Stimulated activated naive B cell treated with anti-CD40 and anti-IgM and Interleukin-4, amounts not matched to agents 10 μg/mL and 1 μg/mL and 100 μg/mL, for 72 hours (primary cell): Measurements from ENCODE around the gene QTRT2.
A peak's percentile ranks its signal among the peaks of the same experiment; 100 is the strongest.

Source experiments
- ATAC-seq, 2 donors: fragments of 150-1000 bp; cut with Tn5 transposase; replicated peaks; 2 replicates each; pipeline ENCODE4 v1.10.0; 2021; ENCODE audit warnings: moderate library complexity in 1 of 2
- DNase-seq: peaks from one replicate; pipeline ENCODE4 v3.0.0; 2021
- H3K27ac Mint-ChIP-seq: one replicate; pipeline ENCODE4 v1.8.0; 2022; ENCODE audit warnings: mild to moderate bottlenecking, mixed read lengths
- H3K27me3 Mint-ChIP-seq, 2 donors: one replicate each; pipeline ENCODE4 v1.8.0; 2022; ENCODE audit warnings: mixed read lengths in 2 of 2
- H3K36me3 Mint-ChIP-seq, 2 donors: one replicate each; pipeline ENCODE4 v1.8.0; 2022; ENCODE audit warnings: mixed read lengths in 2 of 2, mild to moderate bottlenecking in 1 of 2
- H3K4me1 Mint-ChIP-seq, 2 donors: one replicate each; pipeline ENCODE4 v1.8.0; 2022; ENCODE audit warnings: mixed read lengths in 2 of 2, mild to moderate bottlenecking in 1 of 2
- H3K4me3 Mint-ChIP-seq, 2 donors: one replicate each; pipeline ENCODE4 v1.8.0; 2022; ENCODE audit warnings: mild to moderate bottlenecking in 2 of 2, mixed read lengths in 2 of 2, moderate library complexity in 1 of 2
- H3K9me3 Mint-ChIP-seq, 2 donors: one replicate each; pipeline ENCODE4 v1.8.0; 2022; ENCODE audit warnings: mixed read lengths in 2 of 2, mild to moderate bottlenecking in 1 of 2

QTRT2 gene

GRCh38 chr3:114052216-114052615 is 4.3 kb upstream of the QTRT2 start:
- no peaks in the 10 kb centered on the region for H3K9me3 Mint-ChIP-seq
- no peaks in the 10 kb centered on the region for H3K27me3 Mint-ChIP-seq
- ATAC-seq, result no peak
- H3K4me1 Mint-ChIP-seq, result peaks cover 0 to 8% of the 10 kb centered on the region in 2 donors
- no peak overlapping the region for H3K4me3 Mint-ChIP-seq
- DNase-seq, result no peak
- H3K36me3 Mint-ChIP-seq, result peaks cover 4 to 10% of the 10 kb centered on the region in 2 donors
- H3K27ac Mint-ChIP-seq, result no peak overlapping the region

- Mint-ChIP-seq H3K4me1 (peaks cover 26 to 51% of the 10 kb centered on the region in 2 donors), H3K4me3 (peak overlapping the region; percentile 93 to 94), H3K27me3 (no peaks in the 10 kb centered on the region), H3K27ac (peak overlapping the region; percentile 96), H3K36me3 (peaks cover 19 to 27% of the 10 kb centered on the region in 2 donors), H3K9me3 (no peaks in the 10 kb centered on the region)
- DNase-seq (no peak), ATAC-seq (peak; percentile 6 to 11)
Measured at GRCh38 chr3:114057011-114057347, 442 bp downstream of the QTRT2 start.

- peaks cover 19 to 30% of the 10 kb centered on the region in 2 donors for H3K36me3 Mint-ChIP-seq
- H3K27ac Mint-ChIP-seq, result no peak overlapping the region
- peaks cover 26 to 55% of the 10 kb centered on the region in 2 donors for H3K4me1 Mint-ChIP-seq
- H3K4me3 Mint-ChIP-seq, result peak overlapping the region; percentile 69 to 74
- H3K27me3 Mint-ChIP-seq, result no peaks in the 10 kb centered on the region
- no peak for DNase-seq
- no peaks in the 10 kb centered on the region for H3K9me3 Mint-ChIP-seq
- no peak for ATAC-seq
Measured at GRCh38 chr3:114058646-114059045, 2.1 kb downstream of the QTRT2 start.

GRCh38 chr3:114060906-114061655 is 4.5 kb downstream of the QTRT2 start:
- ATAC-seq, result no peak
- Mint-ChIP-seq H3K27ac (no peak overlapping the region), H3K4me1 (peaks cover 28 to 47% of the 10 kb centered on the region in 2 donors), H3K27me3 (no peaks in the 10 kb centered on the region), H3K4me3 (no peak overlapping the region), H3K9me3 (no peaks in the 10 kb centered on the region), H3K36me3 (peaks cover 23 to 40% of the 10 kb centered on the region in 2 donors)
- DNase-seq, result no peak

- Mint-ChIP-seq H3K4me1 (peaks cover 0 to 4% of the 10 kb centered on the region in 2 donors), H3K27ac (no peak overlapping the region), H3K9me3 (no peaks in the 10 kb centered on the region), H3K36me3 (peaks cover 38 to 47% of the 10 kb centered on the region in 2 donors), H3K27me3 (no peaks in the 10 kb centered on the region), H3K4me3 (no peak overlapping the region)
- DNase-seq (no peak), ATAC-seq (no peak)
Measured at GRCh38 chr3:114067804-114068203, 11.3 kb downstream of the QTRT2 start.

- H3K4me3 Mint-ChIP-seq, result no peak overlapping the region
- H3K9me3 Mint-ChIP-seq, result no peaks in the 10 kb centered on the region
- ATAC-seq, result no peak
- H3K27ac Mint-ChIP-seq, result no peak overlapping the region
- H3K4me1 Mint-ChIP-seq, result peaks cover 0 to 4% of the 10 kb centered on the region in 2 donors
- H3K36me3 Mint-ChIP-seq, result peaks cover 40 to 52% of the 10 kb centered on the region in 2 donors
- H3K27me3 Mint-ChIP-seq, result no peaks in the 10 kb centered on the region
- no peak for DNase-seq
Measured at GRCh38 chr3:114068336-114068735, 11.8 kb downstream of the QTRT2 start.

GRCh38 chr3:114071786-114072185 is 15.2 kb downstream of the QTRT2 start:
- no peak for ATAC-seq
- Mint-ChIP-seq H3K36me3 (peaks cover 49 to 54% of the 10 kb centered on the region in 2 donors), H3K27me3 (no peaks in the 10 kb centered on the region)

GRCh38 chr3:114076711-114077110 is 20.2 kb downstream of the QTRT2 start:
- Mint-ChIP-seq H3K4me1 (peaks cover 0 to 2% of the 10 kb centered on the region in 2 donors), H3K27ac (no peak overlapping the region), H3K4me3 (no peak overlapping the region), H3K27me3 (no peaks in the 10 kb centered on the region), H3K9me3 (no peaks in the 10 kb centered on the region), H3K36me3 (peaks cover 48 to 55% of the 10 kb centered on the region in 2 donors)
- ATAC-seq (no peak), DNase-seq (no peak)

More at GRCh38 chr3:114071786-114072185, 15.2 kb downstream of the QTRT2 start:
- H3K4me1 Mint-ChIP-seq, result peaks cover 0 to 2% of the 10 kb centered on the region in 2 donors
- no peak for DNase-seq
- no peak overlapping the region for H3K27ac Mint-ChIP-seq
- no peaks in the 10 kb centered on the region for H3K9me3 Mint-ChIP-seq
- H3K4me3 Mint-ChIP-seq, result no peak overlapping the region

GRCh38 chr3:114078126-114078525 is 21.6 kb downstream of the QTRT2 start:
- DNase-seq, result no peak
- no peak for ATAC-seq
- Mint-ChIP-seq H3K27ac (no peak overlapping the region), H3K27me3 (no peaks in the 10 kb centered on the region), H3K4me1 (no peaks in the 10 kb centered on the region), H3K9me3 (no peaks in the 10 kb centered on the region), H3K36me3 (peaks cover 43 to 47% of the 10 kb centered on the region in 2 donors), H3K4me3 (no peak overlapping the region)

- Mint-ChIP-seq H3K4me3 (no peak overlapping the region), H3K27ac (no peak overlapping the region), H3K9me3 (no peaks in the 10 kb centered on the region), H3K4me1 (no peaks in the 10 kb centered on the region), H3K27me3 (no peaks in the 10 kb centered on the region), H3K36me3 (peaks cover 45% of the 10 kb centered on the region in 2 donors)
- ATAC-seq (no peak), DNase-seq (no peak)
Measured at GRCh38 chr3:114079761-114080160, 23.2 kb downstream of the QTRT2 start.

- peaks cover 46 to 49% of the 10 kb centered on the region in 2 donors for H3K36me3 Mint-ChIP-seq
- no peaks in the 10 kb centered on the region for H3K4me1 Mint-ChIP-seq
- no peak overlapping the region for H3K4me3 Mint-ChIP-seq
- H3K9me3 Mint-ChIP-seq, result no peaks in the 10 kb centered on the region
- no peaks in the 10 kb centered on the region for H3K27me3 Mint-ChIP-seq
- no peak for DNase-seq
- ATAC-seq, result no peak
- H3K27ac Mint-ChIP-seq, result no peak overlapping the region
Measured at GRCh38 chr3:114080201-114080600, 23.7 kb downstream of the QTRT2 start.

- Mint-ChIP-seq H3K27ac (no peak overlapping the region), H3K4me1 (no peaks in the 10 kb centered on the region), H3K4me3 (no peak overlapping the region), H3K9me3 (no peaks in the 10 kb centered on the region), H3K36me3 (peaks cover 53 to 57% of the 10 kb centered on the region in 2 donors), H3K27me3 (no peaks in the 10 kb centered on the region)
- DNase-seq (no peak), ATAC-seq (no peak)
Measured at GRCh38 chr3:114081037-114081436, 24.5 kb downstream of the QTRT2 start.

GRCh38 chr3:114083112-114083511 is 26.6 kb downstream of the QTRT2 start:
- peaks cover 56 to 61% of the 10 kb centered on the region in 2 donors for H3K36me3 Mint-ChIP-seq
- DNase-seq (no peak), ATAC-seq (no peak)
- no peaks in the 10 kb centered on the region for H3K27me3 Mint-ChIP-seq
- H3K4me1 Mint-ChIP-seq, result no peaks in the 10 kb centered on the region
- peaks cover 0 to 2% of the 10 kb centered on the region in 2 donors for H3K9me3 Mint-ChIP-seq
- H3K4me3 Mint-ChIP-seq, result no peak overlapping the region
- H3K27ac Mint-ChIP-seq, result no peak overlapping the region

GRCh38 chr3:114086356-114086755 is 29.8 kb downstream of the QTRT2 start:
- Mint-ChIP-seq H3K27me3 (no peaks in the 10 kb centered on the region), H3K36me3 (peaks cover 48 to 60% of the 10 kb centered on the region in 2 donors), H3K27ac (peak overlapping the region; percentile 70), H3K4me1 (peaks cover 0 to 1% of the 10 kb centered on the region in 2 donors), H3K9me3 (peaks cover 0 to 2% of the 10 kb centered on the region in 2 donors), H3K4me3 (no peak overlapping the region)
- DNase-seq (no peak), ATAC-seq (no peak)

- ATAC-seq (no peak), DNase-seq (no peak)
- peaks cover 0 to 2% of the 10 kb centered on the region in 2 donors for H3K9me3 Mint-ChIP-seq
- peaks cover 30 to 39% of the 10 kb centered on the region in 2 donors for H3K36me3 Mint-ChIP-seq
- no peak overlapping the region for H3K4me3 Mint-ChIP-seq
- H3K4me1 Mint-ChIP-seq, result peaks cover 1 to 7% of the 10 kb centered on the region in 2 donors
- H3K27ac Mint-ChIP-seq, result no peak overlapping the region
- no peaks in the 10 kb centered on the region for H3K27me3 Mint-ChIP-seq
Measured at GRCh38 chr3:114089675-114090074, 33.1 kb downstream of the QTRT2 start.
